ENCODE measurements around the gene SPACDR. TPM values are rescaled to one million over a fixed set of nuclear protein-coding genes. Genes with fewer than 3 reads are reported as not detected.
"Not testable (repeated sequence)": the region's sequence is repeated elsewhere in the genome, so short reads cannot be mapped to it uniquely, and the experiment has no call there.

Gene SPACDR, protein sequence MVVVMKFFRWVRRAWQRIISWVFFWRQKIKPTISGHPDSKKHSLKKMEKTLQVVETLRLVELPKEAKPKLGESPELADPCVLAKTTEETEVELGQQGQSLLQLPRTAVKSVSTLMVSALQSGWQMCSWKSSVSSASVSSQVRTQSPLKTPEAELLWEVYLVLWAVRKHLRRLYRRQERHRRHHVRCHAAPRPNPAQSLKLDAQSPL
- not detected for total RNA-seq

GRCh38 chr7:100464210-100464660 lies at the start of gene SPACDR:
TSS of gene SPACDR (minus strand) at chr7:100464260. CDS start at chr7:100464025, 235 bp downstream.
- DNase-seq: no peak

- no peak for DNase-seq
These were observed 49.3 kb upstream of the SPACDR start for GRCh38 chr7:100513212-100513810.

DNA sequence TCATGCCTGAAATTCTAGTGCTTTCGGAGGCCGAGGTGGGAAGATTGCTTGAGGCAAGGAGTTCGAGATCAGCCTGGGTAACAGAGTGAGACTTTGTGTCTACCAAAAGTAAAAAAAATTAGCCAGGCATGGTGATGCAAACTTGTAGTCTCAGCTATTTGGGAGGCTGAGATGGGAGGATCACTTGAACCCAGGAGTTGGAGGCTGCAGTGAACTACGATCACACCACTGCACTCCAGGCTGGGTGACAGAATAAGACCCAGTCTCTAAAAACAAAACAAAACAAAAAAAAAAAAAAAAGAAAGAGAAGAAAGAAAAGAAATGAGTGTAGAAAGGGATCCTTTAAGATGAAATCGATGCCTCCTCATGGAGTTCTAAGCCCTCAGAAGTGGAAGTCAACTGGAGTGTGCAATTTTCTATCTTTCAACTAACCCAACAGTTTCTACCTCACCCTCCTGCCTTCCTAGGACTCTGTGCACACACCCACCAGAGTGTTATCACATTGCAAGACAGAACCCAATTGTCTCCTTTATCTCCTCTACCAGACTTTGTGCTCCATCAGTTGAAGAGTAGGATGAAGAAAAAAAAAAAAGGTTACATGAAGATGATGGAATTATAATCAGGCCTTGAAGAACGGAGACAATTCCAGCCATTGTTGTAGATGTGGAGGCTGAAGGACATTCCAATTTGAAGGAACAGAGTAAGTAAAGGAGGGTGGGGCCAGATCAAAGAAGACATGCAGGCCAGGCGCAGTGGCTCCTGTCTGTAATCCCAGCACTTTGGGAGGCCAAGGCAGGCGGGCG lies 46.6 kb upstream of the SPACDR start:
- no peak for DNase-seq

DNA sequence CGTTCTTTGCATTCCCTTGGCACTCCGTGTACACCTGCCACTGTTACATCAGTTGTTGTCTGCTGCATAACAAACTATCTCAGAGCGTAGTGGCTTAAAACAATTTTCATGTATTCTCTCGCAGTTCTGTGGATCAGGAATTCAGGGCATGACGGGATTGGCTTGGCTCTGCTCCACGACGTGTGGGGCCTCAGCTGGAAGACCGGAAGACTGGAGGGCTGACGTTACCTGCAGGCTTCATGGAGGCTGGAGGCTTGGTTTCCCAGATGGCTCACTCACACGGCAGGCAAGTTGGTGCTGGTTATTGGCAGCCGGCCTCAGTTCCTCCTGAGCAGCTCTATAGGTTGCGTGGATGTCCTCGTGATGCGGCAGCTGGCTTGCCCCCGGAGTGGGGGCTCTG lies 45.2 kb upstream of the SPACDR start:
- DNase-seq: peak; percentile 27

- no peak for DNase-seq
These were observed 42.4 kb upstream of the SPACDR start for GRCh38 chr7:100506356-100506923.

GRCh38 chr7:100504887-100505611 lies 41.0 kb upstream of the SPACDR start:
- DNase-seq: no peak

DNA sequence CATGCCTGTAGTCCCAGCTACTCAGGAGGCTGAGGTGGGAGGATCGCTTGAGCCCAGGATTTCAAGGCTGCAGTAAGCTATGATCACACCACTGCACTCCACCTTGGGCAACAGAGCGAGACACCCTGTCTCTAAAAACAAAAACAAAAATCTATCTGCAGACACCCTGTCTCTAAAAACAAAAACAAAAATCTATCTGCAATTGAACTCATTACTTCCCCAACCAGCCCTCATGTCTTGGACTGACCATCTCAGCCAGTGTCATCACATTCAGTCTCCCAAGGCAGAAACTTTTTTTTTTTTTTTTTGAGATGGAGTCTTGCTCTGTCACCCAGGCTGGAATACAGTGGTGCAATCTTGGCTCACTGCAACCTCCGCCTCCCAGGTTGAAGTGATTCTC lies 40.0 kb upstream of the SPACDR start:
- not testable (repeated sequence) for DNase-seq

GRCh38 chr7:100500743-100501142 lies 36.7 kb upstream of the SPACDR start:
- not testable (repeated sequence) for DNase-seq

GRCh38 chr7:100496509-100496908 lies 32.4 kb upstream of the SPACDR start:
- DNase-seq: no peak

GRCh38 chr7:100493476-100494264 lies 29.6 kb upstream of the SPACDR start:
- DNase-seq: no peak

DNA sequence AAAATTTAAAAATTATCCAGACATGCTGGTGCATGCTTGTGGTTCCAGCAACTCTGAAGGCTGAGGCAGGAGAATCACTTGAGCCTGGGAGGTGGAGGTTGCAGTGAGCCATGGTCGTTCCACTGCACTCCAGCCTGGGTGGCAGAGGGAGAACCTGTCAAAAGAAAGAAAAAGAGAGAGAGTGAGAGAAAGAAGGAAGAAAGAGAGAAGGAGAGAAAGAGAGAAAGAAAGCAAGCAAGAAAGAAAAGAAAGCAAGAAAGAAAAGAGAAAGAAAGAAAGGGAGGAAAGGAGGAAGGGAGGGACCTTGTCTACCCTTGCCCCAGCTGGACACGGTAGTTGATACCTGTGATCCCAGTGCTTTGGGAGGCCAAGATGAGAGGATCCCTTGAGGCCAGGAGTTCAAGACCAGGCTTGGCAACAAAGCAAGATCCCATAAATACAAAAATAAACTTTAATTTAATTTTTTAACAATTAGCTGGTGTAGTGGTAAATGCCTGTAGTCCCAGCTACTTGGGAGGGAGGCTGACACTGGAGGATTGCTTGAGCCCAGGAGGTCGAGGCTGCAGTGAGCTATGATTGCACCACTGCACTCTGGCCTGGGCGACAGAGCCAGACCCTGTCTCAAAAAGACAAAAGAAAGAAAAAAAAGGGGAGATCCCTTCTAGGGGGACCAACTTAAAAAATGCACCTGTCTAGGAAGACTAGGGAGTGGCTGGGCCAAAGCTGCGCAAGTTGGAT lies 28.8 kb upstream of the SPACDR start:
- no peak for DNase-seq

- no peak for DNase-seq
These were observed 27.1 kb upstream of the SPACDR start for GRCh38 chr7:100491192-100491578.

DNA sequence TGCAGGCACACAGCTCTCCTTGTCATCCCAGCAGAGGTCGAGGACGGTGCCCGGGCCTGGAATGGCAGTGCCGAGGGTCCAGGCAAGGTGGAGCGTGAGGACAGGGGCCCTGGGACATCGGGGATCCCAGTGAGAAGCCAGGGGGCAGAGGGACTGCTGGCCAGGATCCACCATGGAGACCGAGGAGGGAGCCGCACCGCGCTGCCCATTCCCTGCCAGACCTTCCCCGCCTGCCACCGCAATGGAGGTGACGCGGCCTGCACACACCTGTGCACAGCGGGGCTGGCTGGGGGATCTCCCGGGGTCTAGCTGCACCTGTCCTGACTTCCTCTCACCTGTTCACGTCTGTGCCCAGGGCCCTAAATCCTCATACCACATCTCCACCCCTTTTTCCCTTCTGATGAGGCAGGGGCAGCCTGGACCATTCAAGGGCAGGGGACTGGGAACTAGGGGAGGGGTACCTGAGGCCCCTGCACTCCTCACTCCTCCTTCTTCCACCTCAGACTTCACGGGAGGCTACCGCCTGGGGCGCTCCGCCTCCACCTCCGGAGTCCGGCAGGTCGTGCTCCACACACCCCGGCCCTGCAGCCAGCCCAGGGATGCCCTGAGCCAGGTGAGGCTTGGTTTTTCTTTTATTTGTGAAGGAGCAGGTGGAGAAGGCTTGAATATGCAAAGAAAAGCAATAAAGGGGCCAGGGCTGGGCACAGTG lies 26.6 kb upstream of the SPACDR start:
- DNase-seq: no peak

- DNase-seq: peak; percentile 96
These were observed 25.8 kb upstream of the SPACDR start for GRCh38 chr7:100489824-100490223.

DNA sequence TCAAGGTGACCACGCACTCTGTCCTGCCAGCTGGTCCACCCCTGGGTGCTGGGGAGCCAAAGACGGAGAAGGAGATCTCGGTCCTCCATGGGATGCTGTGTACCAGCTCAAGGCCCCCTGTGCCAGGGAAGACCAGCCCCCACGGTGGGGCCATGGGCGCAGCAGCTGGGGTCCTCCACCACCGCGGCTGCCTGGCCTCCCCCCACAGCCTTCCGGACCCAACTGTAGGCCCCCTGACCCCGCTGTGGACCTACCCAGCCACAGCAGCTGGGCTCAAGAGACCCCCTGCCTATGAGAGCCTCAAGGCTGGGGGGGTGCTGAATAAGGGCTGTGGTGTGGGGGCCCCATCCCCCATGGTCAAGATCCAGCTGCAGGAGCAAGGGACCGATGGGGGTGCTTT lies 25.1 kb upstream of the SPACDR start:
- DNase-seq: no peak

DNA sequence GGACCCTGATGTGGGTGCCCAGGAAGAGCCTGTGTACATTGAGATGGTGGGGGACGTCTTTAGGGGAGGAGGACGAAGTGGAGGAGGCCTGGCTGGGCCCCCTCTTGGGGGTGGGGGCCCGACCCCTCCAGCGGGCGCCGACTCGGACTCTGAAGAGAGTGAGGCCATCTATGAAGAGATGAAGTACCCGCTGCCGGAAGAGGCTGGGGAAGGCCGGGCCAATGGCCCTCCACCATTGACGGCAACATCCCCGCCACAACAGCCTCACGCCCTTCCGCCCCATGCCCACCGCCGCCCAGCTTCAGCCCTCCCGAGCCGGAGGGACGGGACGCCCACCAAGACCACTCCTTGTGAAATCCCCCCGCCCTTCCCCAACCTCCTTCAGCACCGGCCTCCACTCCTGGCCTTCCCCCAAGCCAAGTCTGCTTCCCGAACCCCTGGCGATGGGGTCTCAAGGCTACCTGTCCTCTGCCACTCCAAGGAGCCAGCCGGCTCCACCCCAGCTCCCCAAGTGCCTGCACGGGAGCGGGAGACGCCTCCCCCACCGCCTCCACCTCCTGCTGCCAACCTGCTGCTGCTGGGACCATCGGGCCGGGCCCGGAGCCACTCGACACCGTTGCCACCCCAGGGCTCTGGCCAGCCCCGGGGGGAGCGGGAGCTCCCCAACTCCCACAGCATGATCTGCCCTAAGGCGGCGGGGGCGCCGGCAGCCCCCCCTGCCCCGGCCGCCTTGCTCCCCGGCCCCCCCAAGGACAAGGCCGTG lies 24.5 kb upstream of the SPACDR start:
- DNase-seq: no peak

DNA sequence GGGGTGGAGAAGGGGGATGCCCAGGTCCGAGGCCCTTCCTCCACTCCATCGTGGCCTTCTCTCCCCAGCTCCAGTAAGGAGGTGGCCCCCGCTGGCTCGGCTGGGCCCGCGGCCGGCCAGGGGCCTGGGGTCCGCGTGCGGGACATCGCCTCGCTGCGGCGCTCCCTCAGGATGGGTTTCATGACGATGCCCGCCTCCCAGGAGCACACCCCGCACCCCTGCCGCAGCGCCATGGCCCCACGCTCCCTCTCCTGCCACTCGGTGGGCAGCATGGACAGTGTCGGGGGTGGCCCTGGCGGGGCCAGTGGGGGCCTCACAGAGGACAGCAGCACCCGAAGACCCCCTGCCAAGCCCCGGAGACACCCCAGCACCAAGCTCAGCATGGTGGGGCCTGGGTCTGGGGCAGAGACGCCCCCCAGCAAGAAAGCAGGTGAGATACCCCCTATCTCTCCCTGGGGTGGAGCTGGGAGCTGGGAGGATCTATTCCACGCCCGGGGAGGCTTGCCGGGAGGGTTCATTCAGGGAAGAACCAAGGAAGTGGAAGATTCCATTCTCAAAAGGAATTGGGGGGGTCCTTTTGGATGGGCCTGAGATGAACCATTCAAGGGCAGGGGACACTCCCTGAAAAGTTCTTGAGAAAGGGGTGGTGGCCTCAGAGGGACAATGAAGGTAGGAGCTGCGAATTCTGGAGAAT lies 22.8 kb upstream of the SPACDR start:
- no peak for DNase-seq

- no peak for DNase-seq
These were observed 22.1 kb upstream of the SPACDR start for GRCh38 chr7:100486111-100486636.

Data from occipital lobe (tissue), 2 donors.